ENCODE results near the gene PLEKHA5.

PLEKHA5 gene

DNA sequence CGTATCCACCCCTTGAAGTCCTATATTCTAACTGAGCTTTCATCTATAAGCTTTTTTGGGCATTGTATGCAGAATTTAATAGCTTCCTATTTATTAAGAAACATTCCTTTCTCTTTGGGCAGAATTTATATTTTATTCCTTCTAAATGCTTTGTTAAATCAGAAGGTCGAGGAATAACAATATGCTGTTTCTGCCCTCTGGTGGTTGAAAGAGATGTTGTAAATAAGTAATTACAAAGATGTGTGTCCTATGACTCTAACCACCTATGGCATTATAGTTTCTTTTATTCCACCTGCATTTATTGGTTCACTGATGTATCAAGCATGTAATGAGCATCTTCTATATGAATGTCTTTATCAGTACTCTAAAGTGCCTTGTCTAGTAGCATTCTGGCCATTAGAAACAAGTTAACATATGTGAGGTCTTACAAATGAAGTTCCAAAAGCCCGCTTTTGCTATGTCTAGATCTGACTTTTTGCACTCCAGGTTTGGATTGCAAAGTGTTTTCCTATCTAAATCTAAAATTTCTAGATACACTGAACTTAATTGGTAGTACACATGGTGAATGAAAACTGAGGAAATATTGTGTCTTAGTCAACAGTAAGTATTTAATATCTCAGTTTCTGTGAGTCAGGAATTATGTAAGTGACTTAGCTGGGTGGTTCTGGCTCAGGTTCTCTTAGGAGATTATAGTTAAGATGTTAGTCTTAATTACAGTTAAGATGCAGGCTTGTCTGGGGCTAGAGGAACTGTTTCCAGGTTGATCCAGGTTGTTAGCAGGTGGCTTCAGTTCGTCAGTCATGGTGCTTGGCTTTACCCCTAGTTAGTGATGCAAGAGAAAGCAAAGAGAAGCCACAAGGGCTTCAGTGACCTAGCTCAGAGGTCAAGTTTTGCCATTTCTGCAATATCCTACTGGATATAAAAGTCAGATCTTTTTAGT is 57.5 kb downstream of the PLEKHA5 start:
- Histone ChIP-seq H3K4me1 (ENCODE audit: control insufficient read depth, insufficient read depth, low read depth, low read length) (peaks cover 4% of the 10 kb centered on the region), H3K4me2 (ENCODE audit: low read length, poor library complexity, severe bottlenecking) (no peak overlapping the region), H2BK15ac (ENCODE audit: low read depth, poor library complexity, severe bottlenecking) (no peak overlapping the region), H2BK5ac (ENCODE audit: low read depth, low read length, poor library complexity, severe bottlenecking) (no peak overlapping the region), H3K18ac (ENCODE audit: low read depth in 1 of 2, low read length in 2 of 2) (no peak overlapping the region), H3K9me3 (ENCODE audit: control insufficient read depth, low read length) (no peaks in the 10 kb centered on the region), H2BK120ac (ENCODE audit: low read depth, low read length) (no peak overlapping the region), H3K27ac (ENCODE audit: low read length, poor library complexity, severe bottlenecking) (no peak overlapping the region), H3K36me3 (ENCODE audit: control insufficient read depth in 1 of 2, insufficient read depth in 2 of 2, low read depth in 1 of 2, low read length in 2 of 2) (no peaks in the 10 kb centered on the region), H2AFZ (ENCODE audit: low read depth, low read length) (no peak overlapping the region), H3K4me3 (ENCODE audit: insufficient read depth in 1 of 2, low read depth in 1 of 2, low read length in 2 of 2) (peak overlapping the region in 1 of 2 experiments; percentile 19), H3K79me1 (replicated peaks; ENCODE audit: low read length, poor library complexity, severe bottlenecking) (peaks cover 10% of the 10 kb centered on the region), H2AK5ac (ENCODE audit: low read length, severe bottlenecking) (no peak overlapping the region), H3K4ac (ENCODE audit: low read depth in 1 of 2, low read length in 2 of 2) (no peak overlapping the region), H3K14ac (ENCODE audit: low read length in 2 of 2) (no peak overlapping the region), H3K9ac (ENCODE audit: low read length) (peak overlapping the region; percentile 66), H4K91ac (ENCODE audit: low read length) (no peak overlapping the region), H3K23ac (ENCODE audit: low read length in 2 of 2) (no peak overlapping the region), H2BK12ac (ENCODE audit: low read length in 2 of 2) (no peak overlapping the region), H3K27me3 (ENCODE audit: control insufficient read depth in 1 of 2, insufficient read depth in 1 of 2, low read length in 2 of 2) (no peaks in the 10 kb centered on the region), H4K8ac (ENCODE audit: low read length) (no peak overlapping the region)
- DNase-seq, result peak; percentile 67
- 97% methylated on average over 1 of the region's 4 CpGs for WGBS

DNA sequence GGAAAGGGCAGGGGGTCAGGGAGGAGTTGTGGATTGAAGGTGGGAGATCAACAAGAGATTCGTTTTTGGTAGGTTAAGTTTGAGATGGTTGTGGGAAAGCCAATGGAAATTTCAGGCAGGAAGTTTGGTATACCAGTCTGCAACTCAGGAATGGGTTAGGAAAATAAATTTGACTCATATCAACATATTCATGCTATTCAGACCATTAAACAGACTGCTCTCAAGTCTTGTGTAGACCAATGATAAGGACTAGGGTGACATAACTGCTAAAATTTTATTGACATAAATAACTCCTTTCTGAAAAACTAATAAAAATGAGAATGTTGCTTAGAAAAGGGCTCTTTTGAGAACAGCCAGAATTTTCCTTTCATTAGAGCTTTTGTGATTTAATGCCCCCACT is 60.0 kb downstream of the PLEKHA5 start:
- H4K8ac ChIP-seq (ENCODE audit: low read length), result no peak overlapping the region
- H3K4ac ChIP-seq (ENCODE audit: low read depth in 1 of 2, low read length in 2 of 2), result no peak overlapping the region
- no peak overlapping the region for H3K23ac ChIP-seq (ENCODE audit: low read length in 2 of 2)
- H3K27me3 ChIP-seq (ENCODE audit: control insufficient read depth in 1 of 2, insufficient read depth in 1 of 2, low read length in 2 of 2), result no peaks in the 10 kb centered on the region
- peaks cover 6% of the 10 kb centered on the region for H3K4me1 ChIP-seq (ENCODE audit: control insufficient read depth, insufficient read depth, low read depth, low read length)
- H3K9ac ChIP-seq (ENCODE audit: low read length), result peak overlapping the region; percentile 19
- DNase-seq, result no peak
- H3K79me1 ChIP-seq (replicated peaks; ENCODE audit: low read length, poor library complexity, severe bottlenecking), result peaks cover 10% of the 10 kb centered on the region
- no peak overlapping the region for H2BK15ac ChIP-seq (ENCODE audit: low read depth, poor library complexity, severe bottlenecking)
- no peak overlapping the region for H3K27ac ChIP-seq (ENCODE audit: low read length, poor library complexity, severe bottlenecking)
- no peak overlapping the region for H2BK120ac ChIP-seq (ENCODE audit: low read depth, low read length)
- H2AFZ ChIP-seq (ENCODE audit: low read depth, low read length), result no peak overlapping the region
- no peak overlapping the region for H2AK5ac ChIP-seq (ENCODE audit: low read length, severe bottlenecking)
- H3K18ac ChIP-seq (ENCODE audit: low read depth in 1 of 2, low read length in 2 of 2), result no peak overlapping the region
- no peaks in the 10 kb centered on the region for H3K9me3 ChIP-seq (ENCODE audit: control insufficient read depth, low read length)
- no peak overlapping the region for H3K4me2 ChIP-seq (ENCODE audit: low read length, poor library complexity, severe bottlenecking)
- H3K4me3 ChIP-seq (ENCODE audit: insufficient read depth in 1 of 2, low read depth in 1 of 2, low read length in 2 of 2), result no peak overlapping the region
- H2BK5ac ChIP-seq (ENCODE audit: low read depth, low read length, poor library complexity, severe bottlenecking), result no peak overlapping the region
- H4K91ac ChIP-seq (ENCODE audit: low read length), result no peak overlapping the region
- H2BK12ac ChIP-seq (ENCODE audit: low read length in 2 of 2), result no peak overlapping the region
- WGBS, result 42% methylated on average over 1 of the region's 1 CpG
- H3K36me3 ChIP-seq (ENCODE audit: control insufficient read depth in 1 of 2, insufficient read depth in 2 of 2, low read depth in 1 of 2, low read length in 2 of 2), result no peaks in the 10 kb centered on the region
- H3K14ac ChIP-seq (ENCODE audit: low read length in 2 of 2), result no peak overlapping the region

DNA sequence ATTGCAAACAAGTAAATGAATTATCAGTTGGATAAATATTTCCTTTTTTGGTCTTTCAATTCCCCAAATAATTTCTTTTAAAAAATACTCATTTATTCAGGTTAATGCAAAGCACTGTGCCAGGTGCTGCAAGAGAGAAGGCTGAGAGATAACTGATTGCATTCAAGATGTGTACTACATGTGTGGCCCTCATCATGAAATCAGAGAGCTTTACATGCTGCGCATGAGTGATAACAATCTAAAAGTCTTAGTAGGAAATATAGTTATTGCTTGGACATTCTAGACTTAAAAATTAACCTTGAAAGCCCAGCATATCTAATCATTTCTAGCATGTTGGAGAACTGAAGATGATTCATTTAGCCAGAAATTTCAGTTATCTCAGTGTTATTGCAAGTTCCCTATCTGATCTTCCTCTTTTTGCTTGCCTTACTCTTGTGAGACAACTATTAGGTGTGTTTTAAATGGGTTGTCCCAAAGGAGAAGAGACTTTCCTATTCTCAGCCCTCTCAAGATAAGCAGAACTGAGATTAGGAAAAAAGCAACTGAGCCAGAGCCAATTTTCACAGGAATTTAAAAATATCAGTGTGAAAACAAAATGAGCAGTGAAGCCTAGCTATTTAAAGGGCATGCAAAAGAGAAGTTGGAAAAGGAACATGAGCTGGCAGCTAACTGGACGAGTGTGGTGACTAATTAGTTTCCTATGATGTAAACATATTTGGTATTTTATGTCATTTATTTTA is 60.9 kb downstream of the PLEKHA5 start:
- Histone ChIP-seq H4K8ac (ENCODE audit: low read length) (no peak overlapping the region), H3K36me3 (ENCODE audit: control insufficient read depth in 1 of 2, insufficient read depth in 2 of 2, low read depth in 1 of 2, low read length in 2 of 2) (no peaks in the 10 kb centered on the region), H3K4ac (ENCODE audit: low read depth in 1 of 2, low read length in 2 of 2) (no peak overlapping the region), H2BK15ac (ENCODE audit: low read depth, poor library complexity, severe bottlenecking) (no peak overlapping the region), H2BK120ac (ENCODE audit: low read depth, low read length) (no peak overlapping the region), H3K4me1 (ENCODE audit: control insufficient read depth, insufficient read depth, low read depth, low read length) (peaks cover 6% of the 10 kb centered on the region), H2AK5ac (ENCODE audit: low read length, severe bottlenecking) (no peak overlapping the region), H3K18ac (ENCODE audit: low read depth in 1 of 2, low read length in 2 of 2) (no peak overlapping the region), H3K27me3 (ENCODE audit: control insufficient read depth in 1 of 2, insufficient read depth in 1 of 2, low read length in 2 of 2) (no peaks in the 10 kb centered on the region), H3K23ac (ENCODE audit: low read length in 2 of 2) (no peak overlapping the region), H2BK5ac (ENCODE audit: low read depth, low read length, poor library complexity, severe bottlenecking) (no peak overlapping the region), H3K9ac (ENCODE audit: low read length) (peak overlapping the region; percentile 40), H3K79me1 (replicated peaks; ENCODE audit: low read length, poor library complexity, severe bottlenecking) (peaks cover 8% of the 10 kb centered on the region), H4K91ac (ENCODE audit: low read length) (no peak overlapping the region), H3K4me2 (ENCODE audit: low read length, poor library complexity, severe bottlenecking) (no peak overlapping the region), H2AFZ (ENCODE audit: low read depth, low read length) (no peak overlapping the region), H2BK12ac (ENCODE audit: low read length in 2 of 2) (no peak overlapping the region), H3K4me3 (ENCODE audit: insufficient read depth in 1 of 2, low read depth in 1 of 2, low read length in 2 of 2) (no peak overlapping the region), H3K27ac (ENCODE audit: low read length, poor library complexity, severe bottlenecking) (peak overlapping the region; percentile 81), H3K9me3 (ENCODE audit: control insufficient read depth, low read length) (no peaks in the 10 kb centered on the region), H3K14ac (ENCODE audit: low read length in 2 of 2) (no peak overlapping the region)
- 0% methylated on average over 1 of the region's 2 CpGs for WGBS
- DNase-seq, result peak; percentile 57

DNA sequence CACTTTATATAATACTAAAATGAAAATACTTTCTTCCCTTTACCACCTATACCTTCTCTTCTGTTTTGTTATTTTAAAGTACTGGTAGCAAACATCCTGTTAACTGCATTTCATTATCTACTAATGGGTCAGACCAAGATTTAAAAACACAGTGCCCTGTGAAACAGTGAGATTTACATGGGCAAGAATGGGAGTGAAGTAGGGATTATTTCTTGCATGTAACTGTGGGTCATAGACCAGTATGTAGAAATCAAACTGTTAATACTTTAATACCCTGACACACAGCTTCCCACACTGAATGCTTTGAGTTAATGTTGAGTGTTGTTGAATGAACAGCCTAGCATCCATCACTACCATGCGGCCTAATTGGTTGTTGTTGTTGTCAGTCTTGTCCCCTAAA is 61.6 kb downstream of the PLEKHA5 start:
- Histone ChIP-seq H3K4me3 (ENCODE audit: insufficient read depth in 1 of 2, low read depth in 1 of 2, low read length in 2 of 2) (no peak overlapping the region), H3K36me3 (ENCODE audit: control insufficient read depth in 1 of 2, insufficient read depth in 2 of 2, low read depth in 1 of 2, low read length in 2 of 2) (no peaks in the 10 kb centered on the region), H2BK5ac (ENCODE audit: low read depth, low read length, poor library complexity, severe bottlenecking) (no peak overlapping the region), H2BK120ac (ENCODE audit: low read depth, low read length) (no peak overlapping the region), H2AFZ (ENCODE audit: low read depth, low read length) (no peak overlapping the region), H2BK15ac (ENCODE audit: low read depth, poor library complexity, severe bottlenecking) (no peak overlapping the region), H3K9ac (ENCODE audit: low read length) (peak overlapping the region; percentile 23), H3K14ac (ENCODE audit: low read length in 2 of 2) (no peak overlapping the region), H3K79me1 (replicated peaks; ENCODE audit: low read length, poor library complexity, severe bottlenecking) (peaks cover 8% of the 10 kb centered on the region), H3K4ac (ENCODE audit: low read depth in 1 of 2, low read length in 2 of 2) (no peak overlapping the region), H3K23ac (ENCODE audit: low read length in 2 of 2) (no peak overlapping the region), H2BK12ac (ENCODE audit: low read length in 2 of 2) (no peak overlapping the region), H2AK5ac (ENCODE audit: low read length, severe bottlenecking) (no peak overlapping the region), H3K9me3 (ENCODE audit: control insufficient read depth, low read length) (no peaks in the 10 kb centered on the region), H3K4me2 (ENCODE audit: low read length, poor library complexity, severe bottlenecking) (no peak overlapping the region), H4K8ac (ENCODE audit: low read length) (no peak overlapping the region), H4K91ac (ENCODE audit: low read length) (no peak overlapping the region), H3K4me1 (ENCODE audit: control insufficient read depth, insufficient read depth, low read depth, low read length) (peaks cover 6% of the 10 kb centered on the region), H3K27ac (ENCODE audit: low read length, poor library complexity, severe bottlenecking) (peak overlapping the region; percentile 42), H3K18ac (ENCODE audit: low read depth in 1 of 2, low read length in 2 of 2) (no peak overlapping the region), H3K27me3 (ENCODE audit: control insufficient read depth in 1 of 2, insufficient read depth in 1 of 2, low read length in 2 of 2) (no peaks in the 10 kb centered on the region)
- WGBS, result no CpG with 5 or more reads among the region's 1 CpG
- DNase-seq, result no peak

All from mesenchymal stem cell (in vitro differentiated cells and primary cell).